Stomach (tissue), 4 donors: ENCODE results near the gene NUP210.

Experiments
- CTCF ChIP-seq, 7 experiments: fragments of 450-650 bp in 4 of 7; fragments of 200-600 bp in 3 of 7; sonication (generic) in 3 of 7; IDR thresholded peaks; one replicate each; pipeline ENCODE4 v1.5.1; 2016 to 2019; ENCODE audit warnings: antibody characterized with exemption in 7 of 7, control low read depth in 2 of 7, mild to moderate bottlenecking in 1 of 7
- EP300 ChIP-seq: sonication (generic); formaldehyde crosslinking; IDR thresholded peaks from one replicate; pipeline ENCODE4 v1.6.1; 2017; ENCODE audit warnings: antibody characterized with exemption
- POLR2A ChIP-seq, 4 donors: fragments of 450-650 bp; IDR thresholded peaks; one replicate each; pipeline ENCODE4 v1.6.1; 2016; ENCODE audit warnings: antibody characterized with exemption in 4 of 4, control low read depth in 2 of 4, mild to moderate bottlenecking in 1 of 4, moderate library complexity in 1 of 4
- POLR2AphosphoS5 ChIP-seq, 3 donors: sonication (generic); formaldehyde crosslinking; IDR thresholded peaks; one replicate each; pipeline ENCODE4 v1.6.1; 2016; ENCODE audit warnings: antibody characterized with exemption in 3 of 3

- no peak for TF ChIP-seq CTCF (IDR thresholded peaks at IDR 0.05)
- TF ChIP-seq POLR2A (IDR thresholded peaks at IDR 0.05): no peak
- no peak for TF ChIP-seq POLR2AphosphoS5 (IDR thresholded peaks at IDR 0.05)
- no peak for TF ChIP-seq EP300
Observed at GRCh38 chr3:13285007-13285567, 135.0 kb downstream of the NUP210 start.
